ENCODE results near the gene TWSG1.
"Not testable (repeated sequence)": the region's sequence is repeated elsewhere in the genome, so short reads cannot be mapped to it uniquely, and the experiment has no call there.

The TWSG1 gene

GRCh38 chr18:9428862-9429661 lies 94.5 kb downstream of the TWSG1 start:
- no peak for DNase-seq

- DNase-seq: no peak
These were observed 95.1 kb downstream of the TWSG1 start for GRCh38 chr18:9429662-9429993.

GRCh38 chr18:9430315-9430714 lies 95.7 kb downstream of the TWSG1 start:
- DNase-seq: not testable (repeated sequence)

GRCh38 chr18:9431296-9431695 lies 96.7 kb downstream of the TWSG1 start:
- no peak for DNase-seq

- not testable (repeated sequence) for DNase-seq
These were observed 98.5 kb downstream of the TWSG1 start for GRCh38 chr18:9433122-9433521.

GRCh38 chr18:9433671-9434121 lies 99.1 kb downstream of the TWSG1 start:
- DNase-seq: peak; percentile 11

GRCh38 chr18:9434122-9434701 lies 99.6 kb downstream of the TWSG1 start:
- no peak for DNase-seq

GRCh38 chr18:9435041-9435440 lies 100.5 kb downstream of the TWSG1 start:
- no peak for DNase-seq

GRCh38 chr18:9436206-9436929 lies 101.8 kb downstream of the TWSG1 start:
- no peak for DNase-seq

- no peak for DNase-seq
These were observed 102.5 kb downstream of the TWSG1 start for GRCh38 chr18:9437021-9437437.

GRCh38 chr18:9437672-9438071 lies 103.1 kb downstream of the TWSG1 start:
- DNase-seq: no peak

- no peak for DNase-seq
These were observed 106.5 kb downstream of the TWSG1 start for GRCh38 chr18:9441061-9441460.

- no peak for DNase-seq
These were observed 110.0 kb downstream of the TWSG1 start for GRCh38 chr18:9444549-9444948.

GRCh38 chr18:9446839-9447238 lies 112.3 kb downstream of the TWSG1 start:
- DNase-seq: no peak

- DNase-seq: no peak
These were observed 112.8 kb downstream of the TWSG1 start for GRCh38 chr18:9447334-9447733.

- no peak for DNase-seq
These were observed 115.2 kb downstream of the TWSG1 start for GRCh38 chr18:9449600-9450414.

- not testable (repeated sequence) for DNase-seq
These were observed 116.3 kb downstream of the TWSG1 start for GRCh38 chr18:9450920-9451319.

Measured in NCI-H524 treated with DMSO at 0.1 percent for 48 hours (cell line).